Fibroblast of the aortic adventitia (primary cell): ENCODE data around the gene STXBP2. TPM values are rescaled to one million over a fixed set of nuclear protein-coding genes. Genes with fewer than 3 reads are reported as not detected.

Experiments used
- DNase-seq: peaks from one replicate; pipeline ENCODE4 v3.0.0-alpha.2; 2010; ENCODE audit warnings: low read depth
- H3K4me3 ChIP-seq: 2 replicates; pipeline ENCODE4 v1.5.1; 2011; ENCODE audit warnings: low read depth, mild to moderate bottlenecking, control low read depth, low read length, moderate library complexity
- total RNA-seq: library from RNA; depleted of rRNA; stranded (reverse); fragments of >200 nt; gene quantifications from 2 replicates; pipeline ENCODE4 v1.2.3, GENCODE V29; 2012; ENCODE audit warnings: low replicate concordance
- TF ChIP-seq, protein P1 (sequence below): IDR thresholded peaks from 2 replicates; pipeline ENCODE4 v1.5.1; 2011; ENCODE audit warnings: mild to moderate bottlenecking, low read length, control low read depth, inconsistent platforms; ENCODE audit not compliant: insufficient read depth

Gene STXBP2
- total RNA-seq, 1 donor: 0.90 TPM

DNA sequence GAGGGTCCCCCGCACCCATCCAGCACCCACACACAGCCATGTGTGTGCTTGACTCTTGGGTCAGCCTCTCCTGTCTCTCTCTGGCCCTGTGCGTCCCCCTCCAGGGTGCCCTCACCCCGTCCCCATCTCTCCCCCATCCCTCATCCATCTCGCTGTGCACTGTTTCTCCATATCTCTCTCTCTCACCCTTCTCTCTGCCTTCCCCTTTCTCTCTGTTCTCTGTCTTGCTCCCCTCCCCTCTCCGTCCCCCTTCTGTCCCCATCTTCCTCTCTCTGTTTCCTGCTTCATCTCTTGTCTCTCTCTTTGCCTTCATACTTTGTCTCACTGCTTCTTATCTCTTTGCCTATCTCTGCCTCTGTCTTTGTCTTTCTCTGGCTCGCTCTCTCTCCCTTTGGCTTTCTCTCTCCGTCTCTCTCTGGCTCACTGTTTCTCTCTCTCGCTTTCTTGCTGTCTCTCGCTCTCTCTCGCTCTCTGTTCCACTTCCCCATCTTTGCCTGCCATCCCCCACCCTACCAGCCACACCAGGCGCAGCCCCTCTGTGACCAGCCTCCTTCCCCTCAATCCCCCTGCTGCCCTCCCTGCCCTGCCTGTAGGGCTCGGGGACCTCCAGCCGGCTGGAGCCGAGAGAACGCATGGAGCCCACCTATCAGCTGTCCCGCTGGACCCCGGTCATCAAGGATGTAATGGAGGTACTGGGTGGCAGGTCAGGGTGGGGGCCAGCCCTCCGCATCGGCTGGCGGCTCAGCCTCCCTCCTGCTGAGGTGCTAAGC is 8.9 kb downstream of the STXBP2 start:
- TF ChIP-seq, protein P1, sequence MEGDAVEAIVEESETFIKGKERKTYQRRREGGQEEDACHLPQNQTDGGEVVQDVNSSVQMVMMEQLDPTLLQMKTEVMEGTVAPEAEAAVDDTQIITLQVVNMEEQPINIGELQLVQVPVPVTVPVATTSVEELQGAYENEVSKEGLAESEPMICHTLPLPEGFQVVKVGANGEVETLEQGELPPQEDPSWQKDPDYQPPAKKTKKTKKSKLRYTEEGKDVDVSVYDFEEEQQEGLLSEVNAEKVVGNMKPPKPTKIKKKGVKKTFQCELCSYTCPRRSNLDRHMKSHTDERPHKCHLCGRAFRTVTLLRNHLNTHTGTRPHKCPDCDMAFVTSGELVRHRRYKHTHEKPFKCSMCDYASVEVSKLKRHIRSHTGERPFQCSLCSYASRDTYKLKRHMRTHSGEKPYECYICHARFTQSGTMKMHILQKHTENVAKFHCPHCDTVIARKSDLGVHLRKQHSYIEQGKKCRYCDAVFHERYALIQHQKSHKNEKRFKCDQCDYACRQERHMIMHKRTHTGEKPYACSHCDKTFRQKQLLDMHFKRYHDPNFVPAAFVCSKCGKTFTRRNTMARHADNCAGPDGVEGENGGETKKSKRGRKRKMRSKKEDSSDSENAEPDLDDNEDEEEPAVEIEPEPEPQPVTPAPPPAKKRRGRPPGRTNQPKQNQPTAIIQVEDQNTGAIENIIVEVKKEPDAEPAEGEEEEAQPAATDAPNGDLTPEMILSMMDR: no peak
- no peak overlapping the region for H3K4me3 ChIP-seq
- DNase-seq: no peak

DNA sequence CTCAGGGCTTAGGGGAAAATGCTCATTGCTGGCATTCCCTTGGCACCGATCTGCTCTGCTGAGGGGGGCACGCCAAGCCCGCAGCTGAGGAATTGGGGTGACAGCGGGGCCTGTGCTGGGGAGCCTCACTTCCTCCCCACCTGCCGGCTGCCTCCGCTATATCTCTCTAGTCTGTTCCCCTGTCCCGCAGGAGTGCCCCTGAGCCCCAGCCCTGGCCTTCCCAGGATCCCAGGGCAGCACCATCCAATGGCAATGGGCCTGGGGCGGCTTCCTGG is 9.5 kb downstream of the STXBP2 start:
- TF ChIP-seq, protein P1: no peak
- no peak for DNase-seq
- no peak overlapping the region for H3K4me3 ChIP-seq

DNA sequence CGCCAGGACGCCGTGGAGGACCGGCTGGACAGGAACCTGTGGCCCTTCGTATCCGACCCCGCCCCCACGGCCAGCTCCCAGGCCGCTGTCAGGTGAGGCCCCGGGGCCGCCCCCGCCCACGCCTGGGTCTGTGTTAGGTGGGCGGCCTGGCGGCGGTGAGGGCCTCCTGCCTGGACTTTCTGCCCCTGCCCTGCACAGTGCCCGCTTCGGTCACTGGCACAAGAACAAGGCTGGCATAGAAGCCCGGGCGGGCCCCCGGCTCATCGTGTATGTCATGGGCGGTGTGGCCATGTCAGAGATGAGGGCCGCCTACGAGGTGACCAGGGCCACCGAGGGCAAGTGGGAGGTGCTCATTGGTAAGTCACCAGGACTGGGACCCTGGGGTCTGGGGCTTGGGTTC is 10.2 kb downstream of the STXBP2 start:
- TF ChIP-seq, protein P1: no peak
- H3K4me3 ChIP-seq: no peak overlapping the region
- DNase-seq: no peak

DNA sequence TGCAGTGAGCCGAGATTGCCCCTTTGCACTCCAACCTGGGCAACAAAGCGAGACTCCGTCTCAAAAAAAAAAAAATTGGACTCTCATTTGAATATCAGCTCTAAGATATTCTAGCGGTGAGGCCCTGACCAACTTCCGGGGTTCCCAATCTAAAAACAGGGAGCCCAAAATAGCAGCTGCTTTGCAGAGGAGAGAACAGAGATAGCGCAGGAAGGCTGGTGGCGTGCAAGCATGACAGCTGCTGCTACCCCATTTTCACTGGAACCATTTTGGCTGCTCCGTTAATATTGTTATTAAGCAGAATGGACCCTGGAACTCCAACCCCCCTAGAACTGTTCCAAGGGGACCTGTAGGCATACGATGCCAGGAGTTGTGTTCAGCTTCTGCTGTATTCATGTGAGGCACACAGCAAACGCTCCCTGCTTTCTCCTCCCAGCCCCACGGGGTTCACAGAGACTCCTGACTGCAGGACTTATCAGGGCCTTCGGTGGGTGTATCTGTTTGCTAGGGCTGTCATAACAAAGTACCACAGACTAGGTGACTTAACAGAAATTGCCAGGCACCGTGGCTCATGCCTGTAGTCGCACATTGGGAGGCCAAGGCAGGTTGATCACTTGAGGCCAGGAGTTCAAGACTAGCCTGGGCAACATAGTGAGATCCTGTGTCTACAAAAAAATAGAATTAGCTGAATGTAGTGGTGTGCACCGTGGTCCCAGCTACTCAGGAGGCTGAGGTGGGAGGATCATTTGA is 11.5 kb downstream of the STXBP2 start:
- no peak for DNase-seq
- TF ChIP-seq, protein P1: no peak
- H3K4me3 ChIP-seq: no peak overlapping the region

DNA sequence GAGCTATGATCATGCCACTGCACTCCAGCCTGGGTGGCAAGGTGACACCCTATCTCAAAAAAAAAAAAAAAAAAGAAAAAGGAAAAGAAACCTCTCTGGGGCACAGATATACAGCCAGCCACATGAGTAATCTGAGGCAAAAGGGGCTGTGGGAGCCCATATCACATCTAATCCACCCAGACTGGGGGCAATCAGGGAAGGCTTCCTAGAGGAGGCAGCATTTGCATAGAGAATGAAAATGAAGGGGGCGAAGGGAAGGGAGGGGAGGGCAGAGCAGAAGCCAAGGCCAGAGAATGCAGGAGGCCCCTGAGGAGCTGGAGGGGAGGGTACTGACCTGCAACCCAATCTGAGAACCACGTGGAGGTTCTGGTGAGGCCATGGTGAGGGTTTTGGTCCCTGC is 13.2 kb downstream of the STXBP2 start:
- no peak overlapping the region for H3K4me3 ChIP-seq
- DNase-seq: no peak
- TF ChIP-seq, protein P1: no peak

DNA sequence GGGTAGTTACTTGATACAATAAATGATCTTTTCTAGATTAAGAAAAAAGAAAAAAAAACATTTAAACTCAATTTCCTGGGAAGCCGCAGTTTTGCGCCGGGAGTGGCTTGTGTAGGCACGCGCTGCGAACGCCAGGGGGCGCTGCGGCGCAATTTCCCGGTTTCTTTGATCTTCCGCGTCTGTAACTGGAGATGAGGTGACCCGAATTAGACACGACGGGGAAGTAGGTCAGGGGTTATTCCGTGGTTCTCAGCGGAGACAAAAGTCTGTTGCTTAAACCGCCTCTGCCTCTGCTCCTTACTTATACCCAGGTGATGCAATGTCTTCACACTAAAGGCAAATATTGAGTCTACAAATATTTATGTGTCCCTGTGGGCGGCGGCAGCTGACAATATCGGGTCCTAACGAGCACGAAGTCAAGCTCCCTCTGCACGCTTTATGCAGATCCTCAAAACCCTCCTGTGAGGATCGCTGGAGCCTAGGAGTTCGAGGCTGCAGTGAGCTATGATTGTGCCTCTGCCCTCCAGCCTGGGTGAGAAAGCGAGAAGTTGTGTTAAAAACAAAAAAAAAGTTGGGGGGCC is 15.2 kb downstream of the STXBP2 start:
- DNase-seq: peak; percentile 70
- peak overlapping the region; percentile 50 for H3K4me3 ChIP-seq
- TF ChIP-seq, protein P1: peak; percentile 98
